MCF 10A (cell line): Measurements from ENCODE around the gene MRPS9. TPM values are rescaled to one million over a fixed set of nuclear protein-coding genes. Genes with fewer than 3 reads are reported as not detected.

Experiments used
- BruUV-seq: library from RNA; stranded (reverse); fragments of 400-500 nt; replicated peaks from 2 replicates; lab custom pipeline; 2021; lab: Mats Ljungman, UMichigan
- CTCF ChIA-PET: fragments of 300-600 bp; sonication (Branson Sonifier 250); formaldehyde crosslinking; extraction: SDS; loops from one replicate; lab custom pipeline; 2021; ENCODE audit warnings: antibody characterized with exemption, inconsistent platforms; lab: Yijun Ruan, JAX
- POLR2A ChIA-PET: fragments of 300-600, 350-650 bp; sonication (Branson Sonifier 250); formaldehyde crosslinking; extraction: SDS; loops from one replicate; lab custom pipeline; 2020; ENCODE audit warnings: antibody characterized with exemption, inconsistent platforms; lab: Yijun Ruan, JAX
- DNase-seq: peaks from one replicate; pipeline ENCODE4 v3.0.0-alpha.2; 2018; ENCODE audit not compliant: unreplicated experiment
- H3K27ac Mint-ChIP-seq: one replicate; pipeline ENCODE4 v1.8.0; 2022; ENCODE audit warnings: mild to moderate bottlenecking, low read depth, mixed read lengths; ENCODE audit not compliant: unreplicated experiment
- H3K27me3 Mint-ChIP-seq: one replicate; pipeline ENCODE4 v1.8.0; 2022; ENCODE audit warnings: mixed read lengths; ENCODE audit not compliant: insufficient read depth, unreplicated experiment
- H3K36me3 Mint-ChIP-seq: one replicate; pipeline ENCODE4 v1.8.0; 2022; ENCODE audit warnings: mild to moderate bottlenecking, moderate library complexity, mixed read lengths; ENCODE audit not compliant: insufficient read depth, unreplicated experiment
- H3K4me1 Mint-ChIP-seq: one replicate; pipeline ENCODE4 v1.8.0; 2022; ENCODE audit warnings: mixed read lengths; ENCODE audit not compliant: insufficient read depth, unreplicated experiment
- H3K4me3 Mint-ChIP-seq: one replicate; pipeline ENCODE4 v1.8.0; 2022; ENCODE audit warnings: mild to moderate bottlenecking, moderate library complexity, mixed read lengths; ENCODE audit not compliant: unreplicated experiment
- H3K9me3 Mint-ChIP-seq: one replicate; pipeline ENCODE4 v1.8.0; 2022; ENCODE audit warnings: mixed read lengths; ENCODE audit not compliant: unreplicated experiment
- CTCF ChIP-seq: fragments of 200-600 bp; IDR thresholded peaks from one replicate; pipeline ENCODE4 v1.8.0; 2022; ENCODE audit warnings: antibody characterized with exemption, mild to moderate bottlenecking; ENCODE audit not compliant: unreplicated experiment
- intact Hi-C: fragments of 100-400 bp; cut with micrococcal nuclease; formaldehyde crosslinking; loops from 2 replicates; pipeline ENCODE4 v1.14.1; 2022
- total RNA-seq: library from RNA; stranded (reverse); gene quantifications from 2 replicates; pipeline ENCODE4 v1.2.3, GENCODE V29; 2022

MRPS9 gene
- total RNA-seq, 1 experiment from 2014 or later, result 40.0 TPM

DNA sequence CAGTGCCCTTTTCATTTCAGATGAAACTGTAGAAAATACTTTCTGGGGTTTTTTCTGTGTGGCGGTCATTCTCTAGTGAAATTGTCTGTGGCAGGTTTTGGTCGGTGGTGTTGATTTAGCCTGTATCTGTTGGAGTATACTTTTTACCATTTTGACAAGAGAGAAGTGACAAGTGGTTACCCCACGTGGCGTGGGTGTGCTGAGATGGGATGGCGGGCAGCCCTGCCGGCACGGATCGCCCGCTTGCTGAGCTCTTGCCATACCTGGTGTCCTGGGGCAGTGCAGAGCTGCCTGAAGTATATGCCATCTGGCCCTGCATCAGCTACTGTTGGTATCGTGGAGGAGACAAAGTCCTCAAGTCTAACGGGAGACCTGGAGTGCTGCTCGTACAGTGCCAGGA, 64.1 kb downstream of the MRPS9 start:
- DNase-seq, result no peak
- ChIA-PET POLR2A (no interaction called here), CTCF (interaction anchor here (0.6 to 8.3 kb wide), 5 partner anchors 13 to 137 kb away, joined by 3 to 93 read pairs (median 4); no protein-coding TSS in a partner anchor)
- BruUV-seq, result no TSS peak
- no peaks in the 10 kb centered on the region for H3K9me3 Mint-ChIP-seq
- intact Hi-C loops, result no loop called here
- no peak overlapping the region for H3K4me3 Mint-ChIP-seq
- no peak overlapping the region for H3K27ac Mint-ChIP-seq
- H3K4me1 Mint-ChIP-seq, result peaks cover 14% of the 10 kb centered on the region
- TF ChIP-seq CTCF, result no peak
- no peaks in the 10 kb centered on the region for H3K27me3 Mint-ChIP-seq
- peaks cover 41% of the 10 kb centered on the region for H3K36me3 Mint-ChIP-seq

DNA sequence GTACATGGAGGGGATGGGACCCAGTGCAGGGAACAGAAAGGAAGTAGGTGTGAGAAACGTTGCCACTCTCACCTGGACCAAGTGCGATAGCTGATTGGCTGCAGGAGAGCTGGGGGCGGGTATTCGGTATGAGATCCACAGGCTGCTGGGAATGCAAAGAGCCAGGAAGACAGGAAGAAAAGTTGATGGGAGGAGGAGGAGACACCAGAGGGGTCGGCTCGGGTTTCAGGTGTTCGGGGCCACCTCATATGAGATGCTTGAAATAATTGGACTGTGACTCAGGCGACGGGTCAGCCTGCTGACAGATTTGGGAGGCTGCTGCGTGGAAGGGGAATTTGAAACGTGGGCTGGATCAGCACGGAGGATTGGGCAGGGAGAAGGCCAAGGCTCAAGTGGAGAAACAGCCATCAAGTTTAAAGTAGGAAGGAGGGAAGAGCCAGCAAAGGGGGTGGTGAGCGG, 65.1 kb downstream of the MRPS9 start:
- TF ChIP-seq CTCF, result no peak
- Mint-ChIP-seq H3K36me3 (peaks cover 32% of the 10 kb centered on the region), H3K4me1 (peaks cover 14% of the 10 kb centered on the region), H3K4me3 (no peak overlapping the region), H3K27me3 (no peaks in the 10 kb centered on the region), H3K9me3 (no peaks in the 10 kb centered on the region), H3K27ac (no peak overlapping the region)
- intact Hi-C loops, result no loop called here
- BruUV-seq, result no TSS peak
- CTCF ChIA-PET, result interaction anchor here (0.6 to 8.3 kb wide), 5 partner anchors 12 to 136 kb away, joined by 3 to 93 read pairs (median 4); no protein-coding TSS in a partner anchor
- DNase-seq, result peak; percentile 58
- POLR2A ChIA-PET, result no interaction called here

- no TSS peak for BruUV-seq
- Mint-ChIP-seq H3K9me3 (no peaks in the 10 kb centered on the region), H3K27me3 (no peaks in the 10 kb centered on the region), H3K27ac (no peak overlapping the region), H3K36me3 (peaks cover 28% of the 10 kb centered on the region), H3K4me3 (no peak overlapping the region), H3K4me1 (peaks cover 14% of the 10 kb centered on the region)
- intact Hi-C loops, result no loop called here
- ChIA-PET CTCF (interaction anchor here (0.7 to 8.3 kb wide), 4 partner anchors 12 to 231 kb away, joined by 3 to 93 read pairs (median 4); no protein-coding TSS in a partner anchor), POLR2A (no interaction called here)
- no peak for DNase-seq
- no peak for TF ChIP-seq CTCF
Measured at GRCh38 chr2:105103481-105103880, 65.6 kb downstream of the MRPS9 start.

DNA sequence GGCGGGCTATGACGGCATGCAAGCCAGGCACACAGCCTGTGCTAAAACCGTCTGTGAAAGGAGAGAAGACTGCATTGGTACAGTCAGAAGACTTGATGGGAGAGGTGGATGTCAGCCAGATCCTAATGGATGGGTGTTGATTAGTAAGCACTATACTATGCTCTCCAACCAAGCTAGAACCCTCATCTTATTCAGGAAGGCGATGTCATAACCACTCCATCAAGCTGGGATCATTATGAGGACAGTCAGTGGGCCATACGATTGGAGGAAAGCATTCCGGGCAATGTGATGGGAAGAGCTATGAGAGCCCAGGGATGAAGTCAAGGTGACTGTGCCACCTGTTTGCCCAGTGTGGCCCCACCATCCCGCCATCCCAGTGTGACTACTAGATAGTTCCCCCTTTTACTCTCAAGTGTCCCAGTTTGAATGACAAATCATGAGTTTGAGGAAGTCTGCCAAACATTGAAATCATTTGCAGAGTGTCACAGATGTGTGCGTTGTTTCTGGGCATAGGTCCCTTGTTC, 66.4 kb downstream of the MRPS9 start:
- no peak overlapping the region for H3K4me3 Mint-ChIP-seq

More for the DNA sequence above, 66.4 kb downstream of the MRPS9 start:
- CTCF ChIA-PET, result interaction anchor here (0.7 to 8.3 kb wide), 4 partner anchors 11 to 231 kb away, joined by 3 to 93 read pairs (median 4); no protein-coding TSS in a partner anchor
- H3K36me3 Mint-ChIP-seq, result peaks cover 26% of the 10 kb centered on the region
- POLR2A ChIA-PET, result no interaction called here
- no peaks in the 10 kb centered on the region for H3K27me3 Mint-ChIP-seq
- peaks cover 14% of the 10 kb centered on the region for H3K4me1 Mint-ChIP-seq
- no peak overlapping the region for H3K27ac Mint-ChIP-seq
- no peaks in the 10 kb centered on the region for H3K9me3 Mint-ChIP-seq
- no TSS peak for BruUV-seq
- intact Hi-C loops, result no loop called here
- peak; percentile 62 for DNase-seq
- TF ChIP-seq CTCF, result no peak
